Endothelial cell of umbilical vein (primary cell): Measurements from ENCODE around the gene SLC25A2. TPM values are rescaled to one million over a fixed set of nuclear protein-coding genes. Genes with fewer than 3 reads are reported as not detected.

ENCODE experiments used
- BruUV-seq: library from RNA; stranded (reverse); fragments of 400-500 nt; replicated peaks from 2 replicates; lab custom pipeline; 2021; lab: Mats Ljungman, UMichigan
- CTCF ChIA-PET: fragments of 300-600, 350-600 bp; sonication (Branson Sonifier 250); formaldehyde crosslinking; loops from one replicate; lab custom pipeline; 2021; ENCODE audit warnings: antibody characterized with exemption, inconsistent platforms; lab: Charles Lee
- POLR2A ChIA-PET: fragments of 300-600, 350-600 bp; sonication (Branson Sonifier 250); formaldehyde crosslinking; loops from one replicate; lab custom pipeline; 2021; ENCODE audit warnings: antibody characterized with exemption, inconsistent platforms; lab: Charles Lee
- DNase-seq: peaks from one replicate; pipeline ENCODE4 v3.0.0-alpha.2; 2011; ENCODE audit warnings: low read depth, low spot score
- FAIRE-seq: peaks from 2 replicates; lab custom pipeline; 2011; peaks lifted over from hg19 to GRCh38; lab: Jason Lieb, UNC
- H2AFZ ChIP-seq: 2 replicates; pipeline ENCODE4 v1.6.0; 2012; ENCODE audit warnings: low read depth, low read length, control low read depth, inconsistent platforms
- H3K27ac ChIP-seq: 2 replicates; pipeline ENCODE4 v1.5.1; 2011; ENCODE audit warnings: low read depth, mild to moderate bottlenecking, control low read depth, low read length, moderate library complexity; ENCODE audit not compliant: insufficient read depth
- H3K27me3 ChIP-seq, 2 experiments: 2 replicates each; pipeline versions ENCODE4 v1.6.0 to v1.6.1; 2011; ENCODE audit warnings: low read length in 2 of 2, mixed read lengths in 1 of 2; ENCODE audit not compliant: control insufficient read depth in 2 of 2, insufficient read depth in 2 of 2
- H3K36me3 ChIP-seq, 2 experiments: 2 replicates in 1 of 2; 3 replicates in 1 of 2; pipeline ENCODE4 v1.5.1; 2011; ENCODE audit warnings: low read length in 2 of 2, mild to moderate bottlenecking in 1 of 2, moderate library complexity in 1 of 2; ENCODE audit not compliant: control insufficient read depth in 2 of 2, insufficient read depth in 2 of 2; ENCODE audit errors: extremely low read depth in 1 of 2
- H3K4me1 ChIP-seq: 3 replicates; pipeline ENCODE4 v1.5.1; 2011; ENCODE audit warnings: mild to moderate bottlenecking, low read length; ENCODE audit not compliant: control insufficient read depth, insufficient read depth; ENCODE audit errors: extremely low read depth
- H3K4me2 ChIP-seq: 2 replicates; pipeline ENCODE4 v1.6.1; 2011; ENCODE audit warnings: low read length, control low read depth, mixed read lengths; ENCODE audit not compliant: insufficient read depth
- H3K4me3 ChIP-seq, 3 experiments: fragments of 200-600 bp in 1 of 3; sonication (generic), shearing (Covaris generic) in 1 of 3; replicated peaks in 1 of 3; 2 replicates each; pipeline ENCODE4 v1.5.1; 2011 to 2016; ENCODE audit warnings: control low read depth in 3 of 3, low read length in 3 of 3, mild to moderate bottlenecking in 2 of 3, inconsistent platforms in 1 of 3, low read depth in 1 of 3, moderate library complexity in 1 of 3; ENCODE audit not compliant: insufficient read depth in 1 of 3
- H3K79me2 ChIP-seq: 2 replicates; pipeline ENCODE4 v1.6.0; 2012; ENCODE audit warnings: low read length, inconsistent platforms; ENCODE audit not compliant: control insufficient read depth, insufficient read depth
- H3K9ac ChIP-seq: replicated peaks from 2 replicates; pipeline ENCODE3; 2011; ENCODE audit warnings: low read length, control low read depth; ENCODE audit not compliant: insufficient read depth; ENCODE audit errors: extremely low read depth
- H3K9me1 ChIP-seq: replicated peaks from 3 replicates; pipeline ENCODE4 v1.6.0; 2011; ENCODE audit warnings: mild to moderate bottlenecking, low read length; ENCODE audit not compliant: control insufficient read depth, insufficient read depth; ENCODE audit errors: extremely low read depth
- H3K9me3 ChIP-seq: replicated peaks from 2 replicates; pipeline ENCODE4 v1.5.1; 2012; ENCODE audit warnings: low read length, inconsistent platforms; ENCODE audit not compliant: control insufficient read depth, insufficient read depth
- H4K20me1 ChIP-seq: replicated peaks from 2 replicates; pipeline ENCODE3; 2011; ENCODE audit warnings: mild to moderate bottlenecking, low read length; ENCODE audit not compliant: control insufficient read depth, insufficient read depth; ENCODE audit errors: extremely low read depth
- CTCF ChIP-seq, 2 donors: IDR thresholded peaks; 1 replicate in 1 of 2; 2 replicates in 1 of 2; pipeline ENCODE4 v1.5.1; 2011; ENCODE audit warnings: low read length in 2 of 2, mild to moderate bottlenecking in 2 of 2, moderate library complexity in 2 of 2, control low read depth in 1 of 2, inconsistent platforms in 1 of 2, low read depth in 1 of 2; ENCODE audit not compliant: insufficient read depth in 1 of 2; ENCODE audit errors: extremely low read depth in 1 of 2
- EZH2 ChIP-seq: IDR thresholded peaks from 2 replicates; pipeline ENCODE4 v1.6.1; 2012; ENCODE audit warnings: borderline replicate concordance, low read depth, mild to moderate bottlenecking, moderate library complexity, low read length, inconsistent platforms; ENCODE audit not compliant: severe bottlenecking
- FOS ChIP-seq: IDR thresholded peaks from 2 replicates; pipeline ENCODE4 v1.6.1; 2011; ENCODE audit warnings: mild to moderate bottlenecking, low read length, moderate library complexity, borderline replicate concordance; ENCODE audit not compliant: insufficient read depth
- GATA2 ChIP-seq: IDR thresholded peaks from 2 replicates; pipeline ENCODE4 v1.7.0; 2011; ENCODE audit warnings: low read depth, mild to moderate bottlenecking, moderate library complexity, mixed read lengths, low read length; ENCODE audit not compliant: insufficient read length, insufficient read depth
- JUN ChIP-seq: IDR thresholded peaks from 2 replicates; pipeline ENCODE4 v1.6.1; 2011; ENCODE audit warnings: borderline replicate concordance, low read depth; ENCODE audit not compliant: insufficient read length, insufficient read depth
- MYC ChIP-seq: IDR thresholded peaks from one replicate; pipeline ENCODE4 v1.6.1; 2011; ENCODE audit warnings: mild to moderate bottlenecking, low read depth, low read length
- POLR2A ChIP-seq: IDR thresholded peaks from 2 replicates; pipeline ENCODE4 v1.6.1; 2012; ENCODE audit warnings: low read depth, mild to moderate bottlenecking, control low read depth, low read length
- POLR2AphosphoS5 ChIP-seq: IDR thresholded peaks from 2 replicates; pipeline ENCODE4 v1.6.1; 2012; ENCODE audit warnings: low read depth, mild to moderate bottlenecking, control low read depth, low read length, moderate library complexity; ENCODE audit not compliant: insufficient read depth
- dilution Hi-C: fragments of 300-500 bp; cut with MboI; formaldehyde crosslinking; loops from one replicate; pipeline ENCODE4 v1.15.0; 2019; ENCODE audit warnings: low sequenced_read_pairs; ENCODE audit not compliant: extremely low pct_ligation_motif_present
- intact Hi-C: fragments of 100-400 bp; cut with micrococcal nuclease; formaldehyde crosslinking; loops from one replicate; pipeline ENCODE4 v1.10.0; 2022
- polyA plus RNA-seq, 4 experiments: library from polyadenylated mRNA; depleted of rRNA in 3 of 4; stranded (reverse) in 3 of 4; unstranded in 1 of 4; fragments of >200 nt; gene quantifications; 2 replicates each; pipeline versions ENCODE4 v1.2.1 to v1.2.3, GENCODE V29; 2011 to 2012; ENCODE audit warnings: missing spikeins in 1 of 4
- total RNA-seq: library from RNA; stranded (reverse); gene quantifications from 2 replicates; pipeline ENCODE4 v1.2.3, GENCODE V29; 2021
- TF ChIP-seq, protein P1 (sequence below): IDR thresholded peaks from 2 replicates; pipeline ENCODE4 v1.6.1; 2011; ENCODE audit not compliant: insufficient read depth, insufficient read length

The SLC25A2 gene
- total and polyA plus RNA-seq, 2 donors (not counting 3 experiments of a cell fraction or from before 2014, with no cell fraction given): 0.46 TPM; not detected in 1

GRCh38 chr5:141313711-141314110 is 9.9 kb upstream of the SLC25A2 start:
- Histone ChIP-seq H3K27ac (no peak overlapping the region), H3K4me2 (no peak overlapping the region), H3K9me1 (no peaks in the 10 kb centered on the region), H3K4me3 (no peak overlapping the region), H3K27me3 (no peaks in the 10 kb centered on the region), H3K79me2 (peaks cover 12% of the 10 kb centered on the region), H3K9ac (no peak overlapping the region), H4K20me1 (peaks cover 3% of the 10 kb centered on the region), H2AFZ (no peak overlapping the region), H3K36me3 (peaks cover 0 to 3% of the 10 kb centered on the region in 2 experiments), H3K9me3 (peaks cover 3% of the 10 kb centered on the region), H3K4me1 (no peaks in the 10 kb centered on the region)
- ChIA-PET POLR2A (no interaction called here), CTCF (interaction anchor here (2.0 kb wide), 1 partner anchor 17 kb away, joined by 4 read pairs; the partner anchor contains the start of gene PCDHGA1)
- TF ChIP-seq, protein P1, sequence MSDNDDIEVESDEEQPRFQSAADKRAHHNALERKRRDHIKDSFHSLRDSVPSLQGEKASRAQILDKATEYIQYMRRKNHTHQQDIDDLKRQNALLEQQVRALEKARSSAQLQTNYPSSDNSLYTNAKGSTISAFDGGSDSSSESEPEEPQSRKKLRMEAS: no peak
- TF ChIP-seq JUN (no peak), GATA2 (no peak), POLR2A (no peak)
- intact Hi-C loops (no loop called here), dilution Hi-C loops (no loop called here)
- DNase-seq (no peak), FAIRE-seq (no peak)
- no TSS peak for BruUV-seq

GRCh38 chr5:141306630-141307029 is 2.8 kb upstream of the SLC25A2 start:
- intact Hi-C loops: no loop called here
- Histone ChIP-seq H3K36me3 (no peaks in the 10 kb centered on the region), H3K4me3 (no peak overlapping the region), H3K9me3 (no peaks in the 10 kb centered on the region), H3K9me1 (no peaks in the 10 kb centered on the region), H4K20me1 (no peaks in the 10 kb centered on the region), H3K27me3 (no peaks in the 10 kb centered on the region), H3K79me2 (no peaks in the 10 kb centered on the region), H3K4me2 (no peak overlapping the region), H3K9ac (no peak overlapping the region), H3K27ac (no peak overlapping the region), H2AFZ (no peak overlapping the region), H3K4me1 (no peaks in the 10 kb centered on the region)
- no TSS peak for BruUV-seq
- DNase-seq (no peak), FAIRE-seq (no peak)
- ChIA-PET POLR2A (no interaction called here), CTCF (interaction anchor here (0.5 kb wide), 1 partner anchor 26 kb away, joined by 3 read pairs; no protein-coding TSS in a partner anchor)
- TF ChIP-seq CTCF (IDR thresholded peaks at IDR 0.05; ENCODE audit: extremely low read depth in 1 of 2, insufficient read depth in 1 of 2, low read depth in 1 of 2, low read length in 2 of 2) (no peak), EZH2 (no peak), MYC (no peak), JUN (no peak), FOS (no peak), GATA2 (no peak), POLR2AphosphoS5 (no peak), POLR2A (no peak)
- TF ChIP-seq, protein P1: no peak
- dilution Hi-C loops: no loop called here
